B cell (primary cell): ENCODE results near the gene MDFI.

ENCODE experiments used
- EZH2 ChIP-seq: IDR thresholded peaks from 2 replicates; pipeline ENCODE4 v1.6.1; 2012; ENCODE audit warnings: borderline replicate concordance, low read depth, mild to moderate bottlenecking, moderate library complexity, low read length; ENCODE audit not compliant: insufficient read depth, poor library complexity, severe bottlenecking
- TF ChIP-seq, protein P1 (sequence below): fragments of 200-600 bp; IDR thresholded peaks from one replicate; pipeline ENCODE4 v1.8.0; 2022; ENCODE audit warnings: antibody characterized with exemption, mild to moderate bottlenecking

DNA sequence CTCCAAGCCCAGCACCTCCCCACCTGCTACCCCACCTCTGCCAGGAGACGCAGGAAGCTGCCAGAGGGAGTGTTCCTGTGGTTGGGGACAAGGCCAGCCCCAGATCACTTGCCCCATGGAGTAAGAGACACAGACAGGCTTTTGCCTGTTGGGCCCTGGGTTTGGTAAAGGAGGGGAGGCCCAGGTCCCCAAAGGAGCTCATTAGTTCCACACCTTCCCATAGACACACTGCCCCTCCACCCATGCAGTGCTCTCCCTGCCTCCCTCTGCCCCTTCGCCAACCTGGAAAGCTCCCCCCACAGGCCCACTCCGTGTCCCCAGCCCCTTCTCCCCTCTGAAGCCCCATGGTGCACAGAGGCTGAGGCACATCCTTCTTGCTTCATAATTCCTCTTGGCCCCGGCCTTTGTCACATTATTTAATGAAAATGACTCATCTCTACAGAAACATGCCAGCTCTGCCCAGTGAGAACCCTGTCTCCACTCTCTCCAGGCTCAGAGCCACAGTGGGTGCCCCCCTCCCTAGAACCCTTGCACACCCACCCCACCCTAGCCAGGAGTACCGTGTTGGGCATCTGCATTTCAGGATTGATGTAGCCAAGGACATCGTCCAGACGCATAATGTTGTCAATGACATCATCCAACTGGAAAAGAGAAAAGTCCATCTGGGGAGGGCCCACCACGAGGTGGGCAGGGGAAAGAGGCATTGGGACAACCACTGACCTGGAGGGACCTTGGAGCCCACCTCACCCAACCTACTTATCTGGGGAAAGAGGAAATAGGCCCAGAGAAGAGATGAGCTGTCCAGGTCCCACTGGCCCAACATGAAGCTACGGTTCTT, 51.1 kb downstream of the MDFI start:
- TF ChIP-seq, protein P1, sequence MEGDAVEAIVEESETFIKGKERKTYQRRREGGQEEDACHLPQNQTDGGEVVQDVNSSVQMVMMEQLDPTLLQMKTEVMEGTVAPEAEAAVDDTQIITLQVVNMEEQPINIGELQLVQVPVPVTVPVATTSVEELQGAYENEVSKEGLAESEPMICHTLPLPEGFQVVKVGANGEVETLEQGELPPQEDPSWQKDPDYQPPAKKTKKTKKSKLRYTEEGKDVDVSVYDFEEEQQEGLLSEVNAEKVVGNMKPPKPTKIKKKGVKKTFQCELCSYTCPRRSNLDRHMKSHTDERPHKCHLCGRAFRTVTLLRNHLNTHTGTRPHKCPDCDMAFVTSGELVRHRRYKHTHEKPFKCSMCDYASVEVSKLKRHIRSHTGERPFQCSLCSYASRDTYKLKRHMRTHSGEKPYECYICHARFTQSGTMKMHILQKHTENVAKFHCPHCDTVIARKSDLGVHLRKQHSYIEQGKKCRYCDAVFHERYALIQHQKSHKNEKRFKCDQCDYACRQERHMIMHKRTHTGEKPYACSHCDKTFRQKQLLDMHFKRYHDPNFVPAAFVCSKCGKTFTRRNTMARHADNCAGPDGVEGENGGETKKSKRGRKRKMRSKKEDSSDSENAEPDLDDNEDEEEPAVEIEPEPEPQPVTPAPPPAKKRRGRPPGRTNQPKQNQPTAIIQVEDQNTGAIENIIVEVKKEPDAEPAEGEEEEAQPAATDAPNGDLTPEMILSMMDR, result no peak
- TF ChIP-seq EZH2, result no peak
